Inflammatory macrophage treated with lipopolysaccharide for 1 hour (primary cell): ENCODE results near the gene SCT.
"Not testable (repeated sequence)": the region's sequence is repeated elsewhere in the genome, so short reads cannot be mapped to it uniquely, and the experiment has no call there.

Experiments
- DNase-seq, 2 donors: peaks; one replicate each; pipeline ENCODE4 v3.0.0-alpha.2; 2020 to 2022

Gene SCT

GRCh38 chr11:626475-627307, at the start of gene SCT:
Gene SCT, minus strand, starts transcription at chr11:627181. Its CDS starts 38 bp downstream, at chr11:627143.
- DNase-seq, result no peak

GRCh38 chr11:674406-674805, 47.4 kb upstream of the SCT start:
- DNase-seq, result no peak

GRCh38 chr11:673866-674265, 46.9 kb upstream of the SCT start:
- no peak for DNase-seq

- no peak for DNase-seq
These were observed 38.8 kb upstream of the SCT start for GRCh38 chr11:665704-666281.

- DNase-seq, result no peak
These were observed 38.2 kb upstream of the SCT start for GRCh38 chr11:665062-665703.

- peak; percentile 16 to 67 for DNase-seq
These were observed 35.8 kb upstream of the SCT start for GRCh38 chr11:662689-663274.

- no peak for DNase-seq
These were observed 33.9 kb upstream of the SCT start for GRCh38 chr11:660681-661444.

GRCh38 chr11:660281-660680, 33.3 kb upstream of the SCT start:
- DNase-seq, result no peak

GRCh38 chr11:659532-660085, 32.6 kb upstream of the SCT start:
- DNase-seq, result no peak

GRCh38 chr11:657691-658126, 30.7 kb upstream of the SCT start:
- DNase-seq, result no peak

GRCh38 chr11:656866-657265, 29.9 kb upstream of the SCT start:
- DNase-seq, result no peak

GRCh38 chr11:656426-656825, 29.4 kb upstream of the SCT start:
- no peak for DNase-seq

- no peak for DNase-seq
These were observed 28.2 kb upstream of the SCT start for GRCh38 chr11:655036-655726.

- not testable (repeated sequence) for DNase-seq
These were observed 27.5 kb upstream of the SCT start for GRCh38 chr11:654444-654843.

GRCh38 chr11:653837-654236, 26.9 kb upstream of the SCT start:
- DNase-seq, result no peak

GRCh38 chr11:653136-653535, 26.2 kb upstream of the SCT start:
- DNase-seq, result peak in 1 of 2 donors; percentile 14

- DNase-seq, result no peak
These were observed 23.5 kb upstream of the SCT start for GRCh38 chr11:650482-650881.

GRCh38 chr11:647672-648158, 20.7 kb upstream of the SCT start:
- DNase-seq, result not testable (repeated sequence)

GRCh38 chr11:646214-646613, 19.2 kb upstream of the SCT start:
- no peak for DNase-seq

GRCh38 chr11:645536-645935, 18.6 kb upstream of the SCT start:
- no peak for DNase-seq

- no peak for DNase-seq
These were observed 17.1 kb upstream of the SCT start for GRCh38 chr11:643849-644738.
